GM10266 (cell line): ENCODE data around the gene CBLN1.

Experiments used
- DNase-seq: peaks from one replicate; pipeline ENCODE4 v3.0.0; 2012; ENCODE audit errors: extremely low spot score
- TF ChIP-seq, protein P1 (sequence below): IDR thresholded peaks from 2 replicates; pipeline ENCODE4 v1.5.1; 2012; ENCODE audit warnings: mild to moderate bottlenecking, low read depth; ENCODE audit not compliant: control insufficient read depth, insufficient read depth; ENCODE audit errors: missing control alignments

The CBLN1 gene

DNA sequence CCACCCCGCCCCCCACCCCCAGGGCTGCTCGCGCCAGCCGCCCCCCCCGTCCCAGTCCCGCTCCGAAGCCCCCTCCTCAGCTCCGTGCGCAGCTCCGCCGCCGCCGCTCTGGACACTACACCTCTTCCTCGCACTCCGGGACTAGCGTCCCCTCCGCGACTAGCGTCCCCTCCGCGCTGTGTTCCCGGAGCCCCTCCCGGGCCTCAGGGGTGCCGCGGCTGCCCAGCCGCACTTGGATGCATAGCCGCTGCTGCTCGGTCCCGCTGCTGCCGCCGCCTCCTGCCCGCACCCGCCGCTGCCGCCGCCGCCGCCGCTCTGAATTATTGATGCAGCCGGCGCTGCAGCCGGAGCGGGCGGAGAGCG, at the start of gene CBLN1:
Gene CBLN1, minus strand, starts transcription at position 359 of the 363 bp plus-strand sequence. CDS start 373 bp downstream, outside the sequence.
- TF ChIP-seq, protein P1, sequence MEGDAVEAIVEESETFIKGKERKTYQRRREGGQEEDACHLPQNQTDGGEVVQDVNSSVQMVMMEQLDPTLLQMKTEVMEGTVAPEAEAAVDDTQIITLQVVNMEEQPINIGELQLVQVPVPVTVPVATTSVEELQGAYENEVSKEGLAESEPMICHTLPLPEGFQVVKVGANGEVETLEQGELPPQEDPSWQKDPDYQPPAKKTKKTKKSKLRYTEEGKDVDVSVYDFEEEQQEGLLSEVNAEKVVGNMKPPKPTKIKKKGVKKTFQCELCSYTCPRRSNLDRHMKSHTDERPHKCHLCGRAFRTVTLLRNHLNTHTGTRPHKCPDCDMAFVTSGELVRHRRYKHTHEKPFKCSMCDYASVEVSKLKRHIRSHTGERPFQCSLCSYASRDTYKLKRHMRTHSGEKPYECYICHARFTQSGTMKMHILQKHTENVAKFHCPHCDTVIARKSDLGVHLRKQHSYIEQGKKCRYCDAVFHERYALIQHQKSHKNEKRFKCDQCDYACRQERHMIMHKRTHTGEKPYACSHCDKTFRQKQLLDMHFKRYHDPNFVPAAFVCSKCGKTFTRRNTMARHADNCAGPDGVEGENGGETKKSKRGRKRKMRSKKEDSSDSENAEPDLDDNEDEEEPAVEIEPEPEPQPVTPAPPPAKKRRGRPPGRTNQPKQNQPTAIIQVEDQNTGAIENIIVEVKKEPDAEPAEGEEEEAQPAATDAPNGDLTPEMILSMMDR = no peak
- DNase-seq = no peak

DNA sequence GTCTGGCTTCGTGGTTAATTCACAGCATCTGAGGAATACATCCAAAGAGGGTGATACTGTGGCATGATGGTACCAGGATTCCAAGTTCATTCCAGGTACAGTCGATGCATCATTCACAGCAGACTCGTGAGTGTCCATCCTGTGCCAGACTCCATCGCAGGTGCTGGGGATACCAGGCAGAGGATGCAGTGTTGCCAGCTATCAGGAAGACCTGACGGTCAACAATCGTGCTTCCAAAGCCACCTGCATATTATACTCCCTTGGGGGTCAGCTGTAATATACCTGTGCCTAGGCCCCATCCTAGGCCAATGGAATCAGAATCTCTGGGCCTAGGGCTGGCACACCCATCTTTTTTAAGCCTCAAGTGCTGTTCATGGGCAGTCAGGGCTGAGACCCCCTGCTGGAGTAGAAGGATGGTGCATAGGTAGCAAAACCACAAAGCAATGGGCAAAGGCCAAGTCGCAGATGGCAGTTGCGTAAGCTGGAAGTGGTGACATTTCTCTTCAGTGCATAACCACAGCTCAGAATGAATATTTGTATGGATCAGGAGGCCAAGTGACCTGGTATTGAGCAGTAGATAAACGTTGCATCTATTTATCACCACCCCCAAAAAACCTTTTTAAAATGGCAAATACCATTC, 49.0 kb upstream of the CBLN1 start:
- TF ChIP-seq, protein P1 = no peak
- no peak for DNase-seq

DNA sequence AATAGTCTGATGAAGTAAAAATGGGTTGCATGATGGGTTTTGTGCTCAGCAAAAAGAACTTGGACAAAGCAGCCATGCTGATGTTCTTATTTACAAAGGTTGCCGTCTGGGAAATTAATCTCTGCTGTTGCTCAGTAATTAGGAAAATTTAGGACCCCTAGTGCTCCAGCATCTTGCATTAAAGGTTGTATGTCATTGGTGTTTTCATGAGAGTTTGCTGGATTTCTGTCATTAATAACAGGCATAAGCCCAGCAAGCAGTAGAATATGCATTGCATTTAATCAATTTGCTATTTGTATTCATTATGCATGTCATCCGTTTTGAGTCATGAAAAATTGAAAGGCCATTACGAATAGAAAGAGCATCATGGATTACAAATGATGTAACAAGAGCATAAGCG, 46.7 kb upstream of the CBLN1 start:
- TF ChIP-seq, protein P1 = no peak
- DNase-seq = no peak

DNA sequence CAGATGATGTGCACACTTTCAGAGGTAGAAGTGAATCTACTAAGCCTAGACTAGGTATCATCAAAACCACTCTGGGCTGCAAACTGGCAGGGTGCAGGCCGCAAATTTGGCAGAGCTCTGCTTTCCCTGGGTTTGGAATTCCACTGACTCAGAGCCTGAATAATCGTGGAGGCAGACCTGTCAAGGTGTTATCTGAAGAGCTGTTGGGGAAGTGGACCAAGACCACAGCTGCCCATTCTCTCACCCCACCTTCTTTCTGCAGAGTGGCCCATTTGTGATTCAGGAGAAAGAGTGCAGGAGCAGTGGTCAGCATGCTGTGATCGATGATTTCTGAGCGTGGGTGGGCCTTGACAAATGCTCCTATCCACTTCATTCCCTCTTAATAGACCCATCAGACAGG, 45.8 kb upstream of the CBLN1 start:
- TF ChIP-seq, protein P1 = no peak
- no peak for DNase-seq

DNA sequence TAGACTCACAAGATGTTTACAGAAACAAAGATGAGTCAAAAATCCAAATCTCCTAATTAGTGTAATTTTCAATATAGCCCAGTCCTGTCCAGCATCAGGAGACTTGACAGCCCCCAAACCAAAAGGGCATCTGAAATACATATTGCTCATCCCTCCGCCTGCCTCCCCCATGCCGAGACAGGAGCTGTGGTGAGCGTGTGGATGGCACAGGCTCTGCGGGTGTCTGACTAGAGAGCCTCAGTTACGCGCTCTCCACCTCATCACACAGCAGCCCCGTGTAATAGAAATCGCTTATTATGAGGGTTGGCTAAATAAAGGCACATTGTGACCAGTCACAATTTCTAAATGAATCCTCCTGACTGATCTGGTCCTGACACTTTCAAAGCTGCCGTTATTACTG, 43.1 kb upstream of the CBLN1 start:
- no peak for DNase-seq
- TF ChIP-seq, protein P1 = no peak

DNA sequence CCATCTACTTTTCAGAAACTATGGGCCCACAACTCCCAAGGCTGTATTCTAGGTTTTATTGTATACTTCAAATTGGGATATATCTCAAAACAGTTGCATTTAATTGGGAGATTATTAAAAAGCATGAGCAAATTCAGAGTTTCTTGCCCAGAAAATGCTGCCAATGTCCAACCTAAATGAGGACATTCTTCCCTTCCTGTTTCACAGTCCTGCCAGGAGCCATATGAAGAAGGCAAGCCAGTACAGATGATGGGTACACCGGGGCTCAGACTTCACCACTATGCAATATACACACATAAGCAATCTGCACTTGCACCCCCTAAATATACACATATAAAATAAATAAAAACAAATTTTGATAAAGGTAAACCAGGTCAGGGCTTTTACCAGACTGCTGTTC, 34.0 kb upstream of the CBLN1 start:
- DNase-seq = no peak
- TF ChIP-seq, protein P1 = no peak

DNA sequence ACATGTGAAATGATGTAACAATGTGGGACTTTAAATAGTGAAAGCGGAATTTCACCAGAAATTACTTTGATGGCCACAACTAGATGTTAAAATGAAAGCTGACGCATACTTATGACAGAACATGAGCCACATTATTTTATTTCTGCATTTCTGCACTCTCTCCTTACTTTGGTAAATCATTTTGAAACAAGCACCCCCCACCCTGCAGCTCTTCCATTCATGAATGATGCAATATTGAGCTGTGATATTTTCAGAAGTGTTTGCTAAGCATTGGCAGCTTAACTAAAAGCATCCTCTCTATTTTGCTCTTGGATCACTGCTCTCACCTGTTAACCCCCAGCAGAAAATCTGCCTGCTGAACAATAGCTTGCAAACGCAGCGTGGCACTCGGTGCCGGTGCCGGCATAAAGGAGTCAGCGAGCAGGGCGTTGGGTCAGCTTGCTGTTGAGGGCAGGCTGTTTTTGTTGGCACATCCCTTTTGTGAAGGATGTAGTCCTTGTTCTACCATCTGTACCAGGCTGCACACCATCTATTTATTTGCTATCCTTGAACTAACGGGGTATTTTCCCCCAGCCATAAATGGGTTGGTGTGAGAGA, 30.8 kb upstream of the CBLN1 start:
- DNase-seq = no peak

More for the DNA sequence above, 30.8 kb upstream of the CBLN1 start:
- TF ChIP-seq, protein P1 = no peak
